HEK293 (cell line): ENCODE results near the gene SLC25A18.

ENCODE experiments used
- EGR2 ChIP-seq: fragments of 450-650 bp; formaldehyde crosslinking; IDR thresholded peaks from 2 replicates; pipeline ENCODE4 v1.5.1; 2016; ENCODE audit warnings: low read depth, missing biosample characterization, missing genetic modification characterization
- GLIS2 ChIP-seq: fragments of 450-650 bp; formaldehyde crosslinking; IDR thresholded peaks from 2 replicates; pipeline ENCODE4 v1.5.1; 2016; ENCODE audit warnings: missing biosample characterization, missing genetic modification characterization
- HOXD13 ChIP-seq: sonication (generic); formaldehyde crosslinking; IDR thresholded peaks from 2 replicates; pipeline ENCODE4 v1.8.0; 2022; ENCODE audit warnings: missing genetic modification reagents, borderline replicate concordance
- SCRT2 ChIP-seq: fragments of 450-650 bp; formaldehyde crosslinking; IDR thresholded peaks from 2 replicates; pipeline ENCODE4 v1.5.1; 2016; ENCODE audit warnings: missing biosample characterization, missing genetic modification characterization
- SETDB1 ChIP-seq: IDR thresholded peaks from one replicate; pipeline ENCODE4 v1.6.1; 2017; ENCODE audit warnings: mild to moderate bottlenecking, low read length, moderate library complexity, mixed read lengths; ENCODE audit not compliant: insufficient read length
- SP3 ChIP-seq: fragments of 450-650 bp; formaldehyde crosslinking; IDR thresholded peaks from 2 replicates; pipeline ENCODE4 v1.5.1; 2016; ENCODE audit warnings: missing biosample characterization, missing genetic modification characterization
- WT1 ChIP-seq: fragments of 450-650 bp; formaldehyde crosslinking; IDR thresholded peaks from 2 replicates; pipeline ENCODE4 v1.5.1; 2016; ENCODE audit warnings: missing biosample characterization, missing genetic modification characterization
- ZBTB49 ChIP-seq: fragments of 450-650 bp; formaldehyde crosslinking; IDR thresholded peaks from 2 replicates; pipeline ENCODE4 v1.5.1; 2016; ENCODE audit warnings: missing biosample characterization, missing genetic modification characterization, low read depth
- ZBTB7A ChIP-seq: fragments of 450-650 bp; formaldehyde crosslinking; IDR thresholded peaks from 2 replicates; pipeline ENCODE4 v1.5.1; 2016; ENCODE audit warnings: low read depth, missing biosample characterization, missing genetic modification characterization
- ZBTB8A ChIP-seq: fragments of 450-650 bp; formaldehyde crosslinking; IDR thresholded peaks from 2 replicates; pipeline ENCODE4 v1.5.1; 2016; ENCODE audit warnings: missing biosample characterization, missing genetic modification characterization
- ZEB2 ChIP-seq: fragments of 450-650 bp; formaldehyde crosslinking; IDR thresholded peaks from 2 replicates; pipeline ENCODE4 v1.5.1; 2016; ENCODE audit warnings: missing biosample characterization, missing genetic modification characterization
- ZFP41 ChIP-seq: fragments of 450-650 bp; formaldehyde crosslinking; IDR thresholded peaks from 2 replicates; pipeline ENCODE4 v1.5.1; 2016; ENCODE audit warnings: missing biosample characterization, missing genetic modification characterization, borderline replicate concordance
- ZNF138 ChIP-seq: fragments of 450-650 bp; formaldehyde crosslinking; IDR thresholded peaks from 2 replicates; pipeline ENCODE4 v1.5.1; 2016; ENCODE audit warnings: missing biosample characterization, missing genetic modification characterization, borderline replicate concordance
- ZNF214 ChIP-seq: fragments of 450-650 bp; formaldehyde crosslinking; IDR thresholded peaks from 2 replicates; pipeline ENCODE4 v1.5.1; 2017; ENCODE audit warnings: missing biosample characterization, mild to moderate bottlenecking, missing genetic modification characterization, borderline replicate concordance
- ZNF24 ChIP-seq: fragments of 450-650 bp; formaldehyde crosslinking; IDR thresholded peaks from 2 replicates; pipeline ENCODE4 v1.5.1; 2016; ENCODE audit warnings: missing biosample characterization, missing genetic modification characterization
- ZNF248 ChIP-seq: fragments of 450-650 bp; formaldehyde crosslinking; IDR thresholded peaks from 2 replicates; pipeline ENCODE4 v1.5.1; 2017; ENCODE audit warnings: missing biosample characterization, missing genetic modification characterization
- ZNF366 ChIP-seq: fragments of 450-650 bp; formaldehyde crosslinking; conservative IDR thresholded peaks from 2 replicates; pipeline ENCODE4 v1.5.1; 2016; ENCODE audit warnings: missing biosample characterization, missing genetic modification characterization
- ZNF391 ChIP-seq: fragments of 450-650 bp; formaldehyde crosslinking; IDR thresholded peaks from 2 replicates; pipeline ENCODE4 v1.5.1; 2016; ENCODE audit warnings: low read depth, missing biosample characterization, missing genetic modification characterization, borderline replicate concordance
- ZNF449 ChIP-seq: fragments of 450-650 bp; formaldehyde crosslinking; IDR thresholded peaks from 2 replicates; pipeline ENCODE4 v1.5.1; 2017; ENCODE audit warnings: missing biosample characterization, mild to moderate bottlenecking, missing genetic modification characterization, moderate library complexity
- ZNF48 ChIP-seq: fragments of 450-650 bp; formaldehyde crosslinking; IDR thresholded peaks from 2 replicates; pipeline ENCODE4 v1.5.1; 2016; ENCODE audit warnings: missing biosample characterization, missing genetic modification characterization
- ZNF529 ChIP-seq: fragments of 450-650 bp; formaldehyde crosslinking; IDR thresholded peaks from 2 replicates; pipeline ENCODE4 v1.5.1; 2017; ENCODE audit warnings: missing genetic modification characterization, missing biosample characterization; ENCODE audit not compliant: insufficient replicate concordance
- ZNF558 ChIP-seq: fragments of 450-650 bp; formaldehyde crosslinking; IDR thresholded peaks from 2 replicates; pipeline ENCODE4 v1.5.1; 2016; ENCODE audit warnings: missing biosample characterization, missing genetic modification characterization
- ZNF580 ChIP-seq: fragments of 450-650 bp; formaldehyde crosslinking; IDR thresholded peaks from 2 replicates; pipeline ENCODE4 v1.5.1; 2016; ENCODE audit warnings: missing biosample characterization, missing genetic modification characterization
- ZNF610 ChIP-seq: fragments of 450-650 bp; formaldehyde crosslinking; IDR thresholded peaks from 2 replicates; pipeline ENCODE4 v1.5.1; 2016; ENCODE audit warnings: missing biosample characterization, missing genetic modification characterization, borderline replicate concordance
- ZNF623 ChIP-seq: fragments of 450-650 bp; formaldehyde crosslinking; IDR thresholded peaks from 2 replicates; pipeline ENCODE4 v1.5.1; 2016; ENCODE audit warnings: missing biosample characterization, missing genetic modification characterization
- ZNF626 ChIP-seq: fragments of 450-650 bp; sonication (Bioruptor Pico); formaldehyde crosslinking; IDR thresholded peaks from 2 replicates; pipeline ENCODE4 v1.5.1; 2018; ENCODE audit warnings: missing biosample characterization, missing genetic modification characterization, inconsistent platforms
- ZNF843 ChIP-seq: fragments of 450-650 bp; formaldehyde crosslinking; IDR thresholded peaks from 2 replicates; pipeline ENCODE4 v1.5.1; 2016; ENCODE audit warnings: missing biosample characterization, missing genetic modification characterization
- ZSCAN18 ChIP-seq: fragments of 450-650 bp; formaldehyde crosslinking; IDR thresholded peaks from 2 replicates; pipeline ENCODE4 v1.5.1; 2016; ENCODE audit warnings: missing biosample characterization, missing genetic modification characterization
- TF ChIP-seq, protein P1 (sequence below): fragments of 450-650 bp; formaldehyde crosslinking; IDR thresholded peaks from 2 replicates; pipeline ENCODE4 v1.5.1; 2016; ENCODE audit warnings: missing biosample characterization, missing genetic modification characterization
- TF ChIP-seq, protein P2 (sequence below): fragments of 450-650 bp; formaldehyde crosslinking; IDR thresholded peaks from 2 replicates; pipeline ENCODE4 v1.5.1; 2016; ENCODE audit warnings: missing biosample characterization, missing genetic modification characterization

SLC25A18 gene

GRCh38 chr22:17638432-17639246 is 75.3 kb downstream of the SLC25A18 start, which contains the start of gene BCL2L13 (continued):
- TF ChIP-seq SETDB1 (no peak), ZNF580 (tag by site-specific recombination) (peak; percentile 91), ZNF529 (tag by site-specific recombination) (no peak), ZNF449 (tag by site-specific recombination) (0 out of 2 replicates have a peak, but pooled peaks have one; percentile 23), ZNF366 (tag by site-specific recombination) (peak; percentile 28; the same call in 1 of the 2 replicates), ZNF248 (tag by site-specific recombination) (no peak), ZNF214 (no peak), EGR2 (tag by site-specific recombination) (no peak), ZNF558 (tag by site-specific recombination) (no peak), WT1 (tag by site-specific recombination) (no peak; the same call in 1 of the 2 replicates), ZEB2 (tag by site-specific recombination) (peak; percentile 96), ZFP41 (tag by site-specific recombination) (no peak), ZNF626 (tag by site-specific recombination) (no peak), ZNF391 (tag by site-specific recombination) (peak; percentile 69; the same call in 1 of the 2 replicates), ZNF623 (tag by site-specific recombination) (no peak), ZNF843 (tag by site-specific recombination) (peak; percentile 41; the same call in 1 of the 2 replicates), ZNF610 (tag by site-specific recombination) (0 out of 2 replicates have a peak, but pooled peaks have one; percentile 23), ZNF48 (tag by site-specific recombination) (no peak), ZNF24 (tag by site-specific recombination) (0 out of 2 replicates have a peak, but pooled peaks have one; percentile 35), SCRT2 (tag by site-specific recombination) (no peak), ZSCAN18 (tag by site-specific recombination) (0 out of 2 replicates have a peak, but pooled peaks have one; percentile 38), ZNF138 (tag by site-specific recombination) (no peak), GLIS2 (peak; percentile 40), SP3 (tag by site-specific recombination) (peak; percentile 68), ZBTB49 (tag by site-specific recombination) (no peak), ZBTB7A (tag by site-specific recombination) (no peak), HOXD13 (CRISPR knock-in tag) (no peak), ZBTB8A (tag by site-specific recombination) (peak; percentile 49; the same call in 1 of the 2 replicates)
- TF ChIP-seq, protein P1, sequence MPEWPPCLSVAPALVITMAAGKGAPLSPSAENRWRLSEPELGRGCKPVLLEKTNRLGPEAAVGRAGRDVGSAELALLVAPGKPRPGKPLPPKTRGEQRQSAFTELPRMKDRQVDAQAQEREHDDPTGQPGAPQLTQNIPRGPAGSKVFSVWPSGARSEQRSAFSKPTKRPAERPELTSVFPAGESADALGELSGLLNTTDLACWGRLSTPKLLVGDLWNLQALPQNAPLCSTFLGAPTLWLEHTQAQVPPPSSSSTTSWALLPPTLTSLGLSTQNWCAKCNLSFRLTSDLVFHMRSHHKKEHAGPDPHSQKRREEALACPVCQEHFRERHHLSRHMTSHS (tag by site-specific recombination), result no peak
- TF ChIP-seq, protein P2, sequence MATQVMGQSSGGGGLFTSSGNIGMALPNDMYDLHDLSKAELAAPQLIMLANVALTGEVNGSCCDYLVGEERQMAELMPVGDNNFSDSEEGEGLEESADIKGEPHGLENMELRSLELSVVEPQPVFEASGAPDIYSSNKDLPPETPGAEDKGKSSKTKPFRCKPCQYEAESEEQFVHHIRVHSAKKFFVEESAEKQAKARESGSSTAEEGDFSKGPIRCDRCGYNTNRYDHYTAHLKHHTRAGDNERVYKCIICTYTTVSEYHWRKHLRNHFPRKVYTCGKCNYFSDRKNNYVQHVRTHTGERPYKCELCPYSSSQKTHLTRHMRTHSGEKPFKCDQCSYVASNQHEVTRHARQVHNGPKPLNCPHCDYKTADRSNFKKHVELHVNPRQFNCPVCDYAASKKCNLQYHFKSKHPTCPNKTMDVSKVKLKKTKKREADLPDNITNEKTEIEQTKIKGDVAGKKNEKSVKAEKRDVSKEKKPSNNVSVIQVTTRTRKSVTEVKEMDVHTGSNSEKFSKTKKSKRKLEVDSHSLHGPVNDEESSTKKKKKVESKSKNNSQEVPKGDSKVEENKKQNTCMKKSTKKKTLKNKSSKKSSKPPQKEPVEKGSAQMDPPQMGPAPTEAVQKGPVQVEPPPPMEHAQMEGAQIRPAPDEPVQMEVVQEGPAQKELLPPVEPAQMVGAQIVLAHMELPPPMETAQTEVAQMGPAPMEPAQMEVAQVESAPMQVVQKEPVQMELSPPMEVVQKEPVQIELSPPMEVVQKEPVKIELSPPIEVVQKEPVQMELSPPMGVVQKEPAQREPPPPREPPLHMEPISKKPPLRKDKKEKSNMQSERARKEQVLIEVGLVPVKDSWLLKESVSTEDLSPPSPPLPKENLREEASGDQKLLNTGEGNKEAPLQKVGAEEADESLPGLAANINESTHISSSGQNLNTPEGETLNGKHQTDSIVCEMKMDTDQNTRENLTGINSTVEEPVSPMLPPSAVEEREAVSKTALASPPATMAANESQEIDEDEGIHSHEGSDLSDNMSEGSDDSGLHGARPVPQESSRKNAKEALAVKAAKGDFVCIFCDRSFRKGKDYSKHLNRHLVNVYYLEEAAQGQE, result no peak
